HEK293 (cell line): ENCODE data around the gene CS.

ENCODE experiments used
- YY1 ChIP-seq: fragments of 450-650 bp; formaldehyde crosslinking; IDR thresholded peaks from 2 replicates; pipeline ENCODE4 v1.5.1; 2018; ENCODE audit warnings: missing biosample characterization, missing genetic modification characterization
- ZBTB8A ChIP-seq: fragments of 450-650 bp; formaldehyde crosslinking; IDR thresholded peaks from 2 replicates; pipeline ENCODE4 v1.5.1; 2016; ENCODE audit warnings: missing biosample characterization, missing genetic modification characterization
- ZFP3 ChIP-seq: fragments of 450-650 bp; formaldehyde crosslinking; IDR thresholded peaks from 2 replicates; pipeline ENCODE4 v1.5.1; 2016; ENCODE audit warnings: low read depth, missing biosample characterization, missing genetic modification characterization
- ZNF335 ChIP-seq: fragments of 450-650 bp; formaldehyde crosslinking; conservative IDR thresholded peaks from 2 replicates; pipeline ENCODE4 v1.5.1; 2016; ENCODE audit warnings: missing biosample characterization, missing genetic modification characterization
- ZNF366 ChIP-seq: fragments of 450-650 bp; formaldehyde crosslinking; conservative IDR thresholded peaks from 2 replicates; pipeline ENCODE4 v1.5.1; 2016; ENCODE audit warnings: missing biosample characterization, missing genetic modification characterization
- TF ChIP-seq, protein P1 (sequence below): fragments of 450-650 bp; formaldehyde crosslinking; IDR thresholded peaks from 2 replicates; pipeline ENCODE4 v1.5.1; 2016; ENCODE audit warnings: missing biosample characterization, missing genetic modification characterization
- TF ChIP-seq, protein P2 (sequence below): fragments of 450-650 bp; formaldehyde crosslinking; IDR thresholded peaks from 2 replicates; pipeline ENCODE4 v1.5.1; 2016; ENCODE audit warnings: missing biosample characterization, missing genetic modification characterization
- TF ChIP-seq, protein P3 (sequence below): fragments of 450-650 bp; formaldehyde crosslinking; IDR thresholded peaks from 2 replicates; pipeline ENCODE4 v1.5.1; 2016; ENCODE audit warnings: missing biosample characterization, missing genetic modification characterization

DNA sequence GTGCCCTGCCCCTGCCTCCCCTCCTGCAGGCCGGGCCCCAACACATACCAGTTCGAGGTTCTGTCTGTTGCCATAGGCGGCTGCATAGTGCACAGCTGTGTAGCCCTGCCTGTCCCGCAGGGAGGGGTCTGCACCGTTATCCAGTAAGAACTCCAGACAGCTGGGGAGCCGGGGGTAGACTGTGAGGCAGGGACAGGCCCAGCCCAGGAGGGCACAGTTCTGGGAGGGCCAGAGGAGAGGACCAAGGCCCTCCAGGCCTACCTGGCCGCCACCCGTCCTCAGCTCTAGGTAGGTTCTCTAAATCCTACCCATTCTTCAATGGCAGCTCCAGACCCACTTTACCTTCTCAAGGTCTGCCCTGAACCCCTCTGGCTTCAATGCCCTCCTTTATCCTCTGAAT is 51.4 kb downstream of the CS start:
- TF ChIP-seq, protein P1, sequence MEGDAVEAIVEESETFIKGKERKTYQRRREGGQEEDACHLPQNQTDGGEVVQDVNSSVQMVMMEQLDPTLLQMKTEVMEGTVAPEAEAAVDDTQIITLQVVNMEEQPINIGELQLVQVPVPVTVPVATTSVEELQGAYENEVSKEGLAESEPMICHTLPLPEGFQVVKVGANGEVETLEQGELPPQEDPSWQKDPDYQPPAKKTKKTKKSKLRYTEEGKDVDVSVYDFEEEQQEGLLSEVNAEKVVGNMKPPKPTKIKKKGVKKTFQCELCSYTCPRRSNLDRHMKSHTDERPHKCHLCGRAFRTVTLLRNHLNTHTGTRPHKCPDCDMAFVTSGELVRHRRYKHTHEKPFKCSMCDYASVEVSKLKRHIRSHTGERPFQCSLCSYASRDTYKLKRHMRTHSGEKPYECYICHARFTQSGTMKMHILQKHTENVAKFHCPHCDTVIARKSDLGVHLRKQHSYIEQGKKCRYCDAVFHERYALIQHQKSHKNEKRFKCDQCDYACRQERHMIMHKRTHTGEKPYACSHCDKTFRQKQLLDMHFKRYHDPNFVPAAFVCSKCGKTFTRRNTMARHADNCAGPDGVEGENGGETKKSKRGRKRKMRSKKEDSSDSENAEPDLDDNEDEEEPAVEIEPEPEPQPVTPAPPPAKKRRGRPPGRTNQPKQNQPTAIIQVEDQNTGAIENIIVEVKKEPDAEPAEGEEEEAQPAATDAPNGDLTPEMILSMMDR (tag by site-specific recombination), result no peak
- no peak for TF ChIP-seq ZNF366 (tag by site-specific recombination)
- no peak for TF ChIP-seq ZFP3 (tag by site-specific recombination)
- no peak for TF ChIP-seq ZNF335 (tag by site-specific recombination)
- TF ChIP-seq, protein P2, sequence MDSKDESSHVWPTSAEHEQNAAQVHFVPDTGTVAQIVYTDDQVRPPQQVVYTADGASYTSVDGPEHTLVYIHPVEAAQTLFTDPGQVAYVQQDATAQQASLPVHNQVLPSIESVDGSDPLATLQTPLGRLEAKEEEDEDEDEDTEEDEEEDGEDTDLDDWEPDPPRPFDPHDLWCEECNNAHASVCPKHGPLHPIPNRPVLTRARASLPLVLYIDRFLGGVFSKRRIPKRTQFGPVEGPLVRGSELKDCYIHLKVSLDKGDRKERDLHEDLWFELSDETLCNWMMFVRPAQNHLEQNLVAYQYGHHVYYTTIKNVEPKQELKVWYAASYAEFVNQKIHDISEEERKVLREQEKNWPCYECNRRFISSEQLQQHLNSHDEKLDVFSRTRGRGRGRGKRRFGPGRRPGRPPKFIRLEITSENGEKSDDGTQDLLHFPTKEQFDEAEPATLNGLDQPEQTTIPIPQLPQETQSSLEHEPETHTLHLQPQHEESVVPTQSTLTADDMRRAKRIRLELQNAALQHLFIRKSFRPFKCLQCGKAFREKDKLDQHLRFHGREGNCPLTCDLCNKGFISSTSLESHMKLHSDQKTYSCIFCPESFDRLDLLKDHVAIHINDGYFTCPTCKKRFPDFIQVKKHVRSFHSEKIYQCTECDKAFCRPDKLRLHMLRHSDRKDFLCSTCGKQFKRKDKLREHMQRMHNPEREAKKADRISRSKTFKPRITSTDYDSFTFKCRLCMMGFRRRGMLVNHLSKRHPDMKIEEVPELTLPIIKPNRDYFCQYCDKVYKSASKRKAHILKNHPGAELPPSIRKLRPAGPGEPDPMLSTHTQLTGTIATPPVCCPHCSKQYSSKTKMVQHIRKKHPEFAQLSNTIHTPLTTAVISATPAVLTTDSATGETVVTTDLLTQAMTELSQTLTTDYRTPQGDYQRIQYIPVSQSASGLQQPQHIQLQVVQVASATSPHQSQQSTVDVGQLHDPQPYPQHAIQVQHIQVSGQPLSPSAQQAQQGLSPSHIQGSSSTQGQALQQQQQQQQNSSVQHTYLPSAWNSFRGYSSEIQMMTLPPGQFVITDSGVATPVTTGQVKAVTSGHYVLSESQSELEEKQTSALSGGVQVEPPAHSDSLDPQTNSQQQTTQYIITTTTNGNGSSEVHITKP (tag by site-specific recombination), result no peak
- no peak for TF ChIP-seq YY1
- TF ChIP-seq, protein P3, sequence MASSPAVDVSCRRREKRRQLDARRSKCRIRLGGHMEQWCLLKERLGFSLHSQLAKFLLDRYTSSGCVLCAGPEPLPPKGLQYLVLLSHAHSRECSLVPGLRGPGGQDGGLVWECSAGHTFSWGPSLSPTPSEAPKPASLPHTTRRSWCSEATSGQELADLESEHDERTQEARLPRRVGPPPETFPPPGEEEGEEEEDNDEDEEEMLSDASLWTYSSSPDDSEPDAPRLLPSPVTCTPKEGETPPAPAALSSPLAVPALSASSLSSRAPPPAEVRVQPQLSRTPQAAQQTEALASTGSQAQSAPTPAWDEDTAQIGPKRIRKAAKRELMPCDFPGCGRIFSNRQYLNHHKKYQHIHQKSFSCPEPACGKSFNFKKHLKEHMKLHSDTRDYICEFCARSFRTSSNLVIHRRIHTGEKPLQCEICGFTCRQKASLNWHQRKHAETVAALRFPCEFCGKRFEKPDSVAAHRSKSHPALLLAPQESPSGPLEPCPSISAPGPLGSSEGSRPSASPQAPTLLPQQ (tag by site-specific recombination), result no peak
- no peak for TF ChIP-seq ZBTB8A
